SU-DHL-6 (cell line): ENCODE results near the gene CHCHD1.

Experiments used
- EZH2phosphoT487 ChIP-seq: fragments of 200-600 bp; sonication (generic), shearing (Covaris generic); conservative IDR thresholded peaks from 2 replicates; pipeline ENCODE4 v1.6.1; 2018; ENCODE audit warnings: mild to moderate bottlenecking, antibody characterized with exemption, low read length, moderate library complexity, mixed read lengths
- TF ChIP-seq, protein P1 (sequence below): fragments of 200-600 bp; sonication (generic); IDR thresholded peaks from one replicate; pipeline ENCODE4 v1.5.1; 2017; ENCODE audit warnings: antibody characterized with exemption, mild to moderate bottlenecking, low read length, moderate library complexity; ENCODE audit not compliant: insufficient read depth, poor library complexity, severe bottlenecking

DNA sequence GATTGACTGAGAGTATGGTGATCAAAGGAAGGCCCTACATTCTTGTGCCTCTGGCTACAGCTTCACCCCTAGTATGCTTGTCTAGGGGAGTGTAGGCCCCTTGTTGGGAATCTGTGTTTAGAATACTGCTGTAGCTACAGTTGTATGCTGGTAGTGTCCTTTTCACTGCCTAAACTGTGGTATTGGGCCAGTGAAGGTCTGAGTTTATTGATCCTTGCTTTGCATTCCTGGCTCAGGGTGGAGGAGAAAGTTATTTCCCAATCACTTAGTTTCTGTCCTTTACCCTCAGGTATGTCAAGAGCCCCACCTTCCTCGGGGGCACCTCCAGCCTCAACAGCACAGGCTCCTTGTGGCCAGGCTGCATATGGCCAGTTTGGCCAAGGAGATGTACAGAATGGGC is 31.0 kb upstream of the CHCHD1 start:
- TF ChIP-seq, protein P1, sequence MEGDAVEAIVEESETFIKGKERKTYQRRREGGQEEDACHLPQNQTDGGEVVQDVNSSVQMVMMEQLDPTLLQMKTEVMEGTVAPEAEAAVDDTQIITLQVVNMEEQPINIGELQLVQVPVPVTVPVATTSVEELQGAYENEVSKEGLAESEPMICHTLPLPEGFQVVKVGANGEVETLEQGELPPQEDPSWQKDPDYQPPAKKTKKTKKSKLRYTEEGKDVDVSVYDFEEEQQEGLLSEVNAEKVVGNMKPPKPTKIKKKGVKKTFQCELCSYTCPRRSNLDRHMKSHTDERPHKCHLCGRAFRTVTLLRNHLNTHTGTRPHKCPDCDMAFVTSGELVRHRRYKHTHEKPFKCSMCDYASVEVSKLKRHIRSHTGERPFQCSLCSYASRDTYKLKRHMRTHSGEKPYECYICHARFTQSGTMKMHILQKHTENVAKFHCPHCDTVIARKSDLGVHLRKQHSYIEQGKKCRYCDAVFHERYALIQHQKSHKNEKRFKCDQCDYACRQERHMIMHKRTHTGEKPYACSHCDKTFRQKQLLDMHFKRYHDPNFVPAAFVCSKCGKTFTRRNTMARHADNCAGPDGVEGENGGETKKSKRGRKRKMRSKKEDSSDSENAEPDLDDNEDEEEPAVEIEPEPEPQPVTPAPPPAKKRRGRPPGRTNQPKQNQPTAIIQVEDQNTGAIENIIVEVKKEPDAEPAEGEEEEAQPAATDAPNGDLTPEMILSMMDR = no peak
- no peak for TF ChIP-seq EZH2phosphoT487
